HG03066 (cell line): ENCODE measurements around the gene GZF1.

Experiments
- ATAC-seq: cut with Tn5 transposase; IDR thresholded peaks from one replicate; pipeline ENCODE4 v1.9.1; 2021; ENCODE audit warnings: low read depth; ENCODE audit not compliant: unreplicated experiment

Gene GZF1

GRCh38 chr20:23404196-23404595 is 42.2 kb downstream of the GZF1 start:
- ATAC-seq, result no peak

DNA sequence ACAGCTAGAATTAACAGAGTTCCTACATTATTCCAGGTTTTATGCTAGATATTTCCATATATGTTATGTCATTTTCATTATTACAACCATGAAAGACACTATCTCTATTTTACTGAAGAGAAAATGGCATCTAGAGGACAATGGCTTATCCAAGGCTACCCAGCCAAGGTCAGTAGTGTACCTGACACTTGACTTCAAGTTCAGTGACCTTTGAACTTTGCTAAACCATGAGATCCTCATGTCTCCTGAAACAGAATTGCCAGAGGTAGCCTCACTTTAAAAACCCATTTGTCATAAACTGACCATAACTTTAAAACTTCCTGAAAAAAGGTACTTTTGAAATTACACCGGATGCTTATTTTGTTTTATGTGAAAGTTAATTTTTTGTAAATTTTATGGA is 44.9 kb downstream of the GZF1 start:
- ATAC-seq, result no peak

GRCh38 chr20:23407781-23408464 is 45.9 kb downstream of the GZF1 start:
- ATAC-seq, result no peak

DNA sequence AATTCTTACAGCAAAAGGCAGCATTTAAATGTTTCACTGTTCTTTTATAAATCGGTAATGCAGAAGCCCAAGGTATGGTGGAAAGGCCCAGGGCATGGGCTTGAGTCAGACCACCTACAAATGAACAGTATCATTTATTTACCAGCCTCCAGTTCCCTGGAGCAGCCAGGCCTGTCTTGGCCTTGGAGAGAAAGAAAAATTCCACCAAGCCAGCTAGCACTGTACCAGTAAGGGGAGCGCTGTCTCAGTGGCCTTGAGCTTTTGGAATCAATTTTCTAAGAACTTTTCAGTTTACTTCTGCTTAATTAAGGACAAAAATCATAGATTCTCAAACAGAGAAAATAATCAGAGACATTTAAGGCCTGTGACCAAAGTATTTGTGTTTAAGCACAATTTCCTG is 47.0 kb downstream of the GZF1 start:
- no peak for ATAC-seq

DNA sequence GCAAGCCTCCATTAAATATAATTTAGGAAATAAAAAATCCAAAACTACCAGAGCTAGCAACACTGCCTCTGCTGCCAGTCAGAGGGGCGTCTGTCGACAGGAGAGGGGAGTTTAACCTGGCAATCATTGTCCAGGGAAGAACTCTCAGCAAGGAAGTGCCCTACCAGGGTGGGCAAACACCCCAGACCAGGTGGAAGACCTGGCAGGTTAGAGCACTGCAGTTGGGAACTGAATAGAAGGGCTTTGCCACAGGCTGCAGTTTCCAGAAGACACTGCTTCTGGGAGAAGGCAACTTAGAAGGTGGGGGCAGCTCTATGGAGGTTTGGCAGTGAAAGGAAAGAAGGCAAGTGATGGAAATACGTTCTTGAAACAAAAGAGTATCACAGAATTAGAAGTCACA is 47.8 kb downstream of the GZF1 start:
- no peak for ATAC-seq

DNA sequence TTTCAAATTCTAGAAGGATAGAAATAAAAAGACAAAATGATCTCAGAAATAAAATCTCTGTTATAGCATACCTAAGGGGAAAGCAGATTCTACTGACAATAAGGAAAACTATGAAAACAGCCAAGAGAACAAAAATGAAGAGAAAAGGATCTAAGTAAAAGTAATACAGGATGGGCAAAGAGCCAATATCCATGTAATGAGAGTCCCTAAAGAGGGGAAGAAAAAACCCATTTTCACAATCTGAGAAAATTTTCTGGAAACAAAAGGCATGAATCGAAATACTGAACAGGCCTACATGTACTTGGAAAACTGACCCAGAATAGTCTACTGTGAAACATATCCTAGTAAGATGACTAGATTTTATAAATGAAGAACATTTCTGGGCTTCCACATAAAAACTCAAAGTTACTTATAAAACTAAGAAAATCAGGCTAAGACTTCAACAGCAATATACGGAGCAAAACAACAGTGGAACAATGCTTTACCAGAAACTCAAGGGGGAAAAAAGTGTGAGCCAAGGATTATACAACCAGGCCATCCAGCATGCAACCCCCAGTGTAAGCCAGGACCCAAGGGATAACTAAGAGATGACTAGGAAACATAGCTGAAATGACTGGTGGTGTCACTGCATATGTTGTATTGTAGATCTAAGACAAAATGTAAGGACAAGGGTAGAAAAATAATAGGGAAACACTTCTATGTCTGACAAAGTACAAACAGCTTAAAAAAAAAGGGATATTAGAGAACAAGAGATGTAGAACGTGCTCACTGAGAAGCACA is 49.1 kb downstream of the GZF1 start:
- ATAC-seq, result no peak

- no peak for ATAC-seq
Measured at GRCh38 chr20:23412026-23412425, 50.0 kb downstream of the GZF1 start.

- ATAC-seq, result no peak
Measured at GRCh38 chr20:23413862-23414422, 52.0 kb downstream of the GZF1 start.

- ATAC-seq, result no peak
Measured at GRCh38 chr20:23414526-23415188, 52.7 kb downstream of the GZF1 start.

DNA sequence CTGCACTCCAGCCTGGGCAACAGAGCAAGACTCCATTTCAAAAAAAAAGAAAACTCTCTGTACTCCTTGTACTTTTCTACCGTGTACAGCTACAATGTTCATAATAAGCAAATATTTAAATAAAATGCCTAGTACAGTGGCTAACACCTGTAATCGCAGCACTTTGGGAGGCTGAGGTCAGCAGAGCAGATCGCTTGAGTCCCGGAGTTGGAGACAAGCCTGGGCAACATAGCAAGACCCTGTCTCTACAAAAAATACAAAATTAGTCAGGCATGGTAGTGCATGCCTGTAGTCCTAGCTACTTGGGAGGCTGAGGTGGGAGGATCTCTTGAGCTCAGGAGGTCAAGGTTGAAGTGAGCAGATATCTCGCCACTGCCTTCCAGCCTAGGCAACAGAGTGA is 53.6 kb downstream of the GZF1 start:
- ATAC-seq, result no peak

DNA sequence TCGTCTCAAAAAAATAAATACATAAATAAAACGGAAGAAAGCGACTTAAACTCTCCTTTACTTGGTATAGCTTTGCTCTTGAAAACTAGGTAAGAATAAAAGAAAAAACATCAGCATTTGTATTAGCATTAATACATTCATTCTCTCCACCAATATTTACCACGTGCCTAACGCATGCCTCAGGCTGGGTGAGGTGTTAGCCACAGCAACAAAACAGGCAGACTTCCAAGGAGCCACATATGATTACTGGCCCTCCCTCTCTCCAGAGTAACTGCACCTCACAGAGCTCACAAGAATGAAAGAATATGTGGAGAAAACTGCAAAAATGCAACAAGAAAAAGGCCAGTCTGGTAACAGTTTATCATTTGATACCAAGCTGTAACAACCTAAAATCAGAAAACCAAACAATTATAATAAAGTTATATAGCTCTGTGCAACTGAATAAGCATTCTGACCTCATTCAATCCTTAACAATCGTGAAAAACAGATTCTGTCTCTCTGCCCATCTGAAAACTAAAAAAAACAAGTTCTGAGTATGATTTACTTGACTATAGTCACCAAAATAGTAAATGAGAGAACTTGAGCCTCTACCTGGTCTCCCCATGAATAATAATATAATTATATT is 54.1 kb downstream of the GZF1 start:
- no peak for ATAC-seq

GRCh38 chr20:23417861-23418260 is 55.9 kb downstream of the GZF1 start:
- no peak for ATAC-seq

DNA sequence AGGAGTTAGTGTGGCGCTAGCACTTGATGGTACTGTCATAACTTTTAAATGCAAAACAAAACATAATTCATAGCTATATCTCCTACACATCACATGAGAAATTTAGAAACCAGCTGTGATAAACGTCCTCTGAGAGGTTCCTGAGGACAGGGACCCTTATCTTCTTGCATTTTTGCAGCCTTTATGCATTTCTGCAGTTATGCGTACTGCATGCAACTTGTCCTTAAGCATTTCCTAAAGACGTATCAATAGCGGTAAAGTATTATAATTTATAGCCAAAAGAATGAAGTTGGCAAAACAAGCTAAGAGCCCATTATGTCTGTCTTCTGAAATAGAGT is 57.6 kb downstream of the GZF1 start:
- no peak for ATAC-seq

GRCh38 chr20:23419995-23420901 is 58.3 kb downstream of the GZF1 start:
- no peak for ATAC-seq

GRCh38 chr20:23420943-23421931 is 59.3 kb downstream of the GZF1 start, which contains the start of gene NAPB:
Gene NAPB, minus strand, starts transcription at chr20:23421488. Its CDS starts 86 bp downstream, at chr20:23421402.
- peak; percentile 95 for ATAC-seq
